NB4 (cell line): Measurements from ENCODE around the gene STX16.

Experiments
- MAX ChIP-seq: IDR thresholded peaks from 2 replicates; pipeline ENCODE4 v1.6.1; 2011; ENCODE audit warnings: low read depth, low read length
- TF ChIP-seq, protein P1 (sequence below): IDR thresholded peaks from one replicate; pipeline ENCODE4 v1.5.1; 2012; ENCODE audit warnings: low read depth, low read length

- TF ChIP-seq, protein P1, sequence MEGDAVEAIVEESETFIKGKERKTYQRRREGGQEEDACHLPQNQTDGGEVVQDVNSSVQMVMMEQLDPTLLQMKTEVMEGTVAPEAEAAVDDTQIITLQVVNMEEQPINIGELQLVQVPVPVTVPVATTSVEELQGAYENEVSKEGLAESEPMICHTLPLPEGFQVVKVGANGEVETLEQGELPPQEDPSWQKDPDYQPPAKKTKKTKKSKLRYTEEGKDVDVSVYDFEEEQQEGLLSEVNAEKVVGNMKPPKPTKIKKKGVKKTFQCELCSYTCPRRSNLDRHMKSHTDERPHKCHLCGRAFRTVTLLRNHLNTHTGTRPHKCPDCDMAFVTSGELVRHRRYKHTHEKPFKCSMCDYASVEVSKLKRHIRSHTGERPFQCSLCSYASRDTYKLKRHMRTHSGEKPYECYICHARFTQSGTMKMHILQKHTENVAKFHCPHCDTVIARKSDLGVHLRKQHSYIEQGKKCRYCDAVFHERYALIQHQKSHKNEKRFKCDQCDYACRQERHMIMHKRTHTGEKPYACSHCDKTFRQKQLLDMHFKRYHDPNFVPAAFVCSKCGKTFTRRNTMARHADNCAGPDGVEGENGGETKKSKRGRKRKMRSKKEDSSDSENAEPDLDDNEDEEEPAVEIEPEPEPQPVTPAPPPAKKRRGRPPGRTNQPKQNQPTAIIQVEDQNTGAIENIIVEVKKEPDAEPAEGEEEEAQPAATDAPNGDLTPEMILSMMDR: no peak
- no peak for TF ChIP-seq MAX
Measured at GRCh38 chr20:58675146-58675584, 24.1 kb downstream of the STX16 start.
